22Rv1 (cell line): ENCODE measurements around the gene ANKRD28.

Source experiments
- H3K27ac ChIP-seq: fragments of 450-650 bp; 2 replicates; pipeline ENCODE4 v1.5.1; 2017
- CTCF ChIP-seq: fragments of 450-650 bp; IDR thresholded peaks from 2 replicates; pipeline ENCODE4 v1.5.1; 2017; ENCODE audit warnings: mild to moderate bottlenecking
- ZFX ChIP-seq: fragments of 450-650 bp; IDR thresholded peaks from 2 replicates; pipeline ENCODE4 v1.6.1; 2017; ENCODE audit warnings: antibody characterized with exemption, borderline replicate concordance

Gene ANKRD28

GRCh38 chr3:15716178-15716577, 81.6 kb downstream of the ANKRD28 start:
- H3K27ac ChIP-seq, result no peak overlapping the region
- no peak for TF ChIP-seq CTCF
- no peak for TF ChIP-seq ZFX

- TF ChIP-seq ZFX (no peak), CTCF (no peak)
These were observed 83.3 kb downstream of the ANKRD28 start for GRCh38 chr3:15714448-15714847.

GRCh38 chr3:15713364-15713763, 84.4 kb downstream of the ANKRD28 start:
- H3K27ac ChIP-seq, result no peak overlapping the region
- no peak for TF ChIP-seq ZFX
- no peak for TF ChIP-seq CTCF

More at GRCh38 chr3:15714448-15714847, 83.3 kb downstream of the ANKRD28 start:
- no peak overlapping the region for H3K27ac ChIP-seq

GRCh38 chr3:15711281-15711680, 86.5 kb downstream of the ANKRD28 start:
- TF ChIP-seq CTCF (no peak), ZFX (no peak)
- H3K27ac ChIP-seq, result no peak overlapping the region

- TF ChIP-seq CTCF (no peak), ZFX (no peak)
- H3K27ac ChIP-seq, result no peak overlapping the region
These were observed 88.7 kb downstream of the ANKRD28 start for GRCh38 chr3:15708882-15709677.

- H3K27ac ChIP-seq, result no peak overlapping the region
- no peak for TF ChIP-seq CTCF
- TF ChIP-seq ZFX, result no peak
These were observed 90.0 kb downstream of the ANKRD28 start for GRCh38 chr3:15707779-15708178.

- TF ChIP-seq CTCF (no peak), ZFX (no peak)
- no peak overlapping the region for H3K27ac ChIP-seq
These were observed 94.4 kb downstream of the ANKRD28 start for GRCh38 chr3:15703346-15703745.
